ENCODE data around the gene TMEM218. TPM values are rescaled to one million over a fixed set of nuclear protein-coding genes. Genes with fewer than 3 reads are reported as not detected.

TMEM218 gene
- 10 to 100 TPM; 16.6 to 18.1 TPM for total RNA-seq

GRCh38 chr11:125111343-125112207, at the start of gene TMEM218:
TSS of gene TMEM218 (minus strand) at chr11:125111626. CDS start at chr11:125102241, 9,385 bp downstream.
- Mint-ChIP-seq H3K27me3 (no peaks in the 10 kb centered on the region), H3K36me3 (peaks cover 5% of the 10 kb centered on the region), H3K4me1 (peaks cover 22% of the 10 kb centered on the region), H3K27ac (peak within 1 kb of the TSS; percentile 91), H3K4me3 (peak within 1 kb of the TSS; percentile 92), H3K9me3 (peaks cover 7% of the 10 kb centered on the region)
- DNase-seq = peak; percentile 96

- Mint-ChIP-seq H3K27me3 (peaks cover 50% of the 10 kb centered on the region), H3K27ac (no peak overlapping the region)
- no peak for DNase-seq
These were observed 46.7 kb upstream of the TMEM218 start for GRCh38 chr11:125157953-125158680.

GRCh38 chr11:125157118-125157733, 45.8 kb upstream of the TMEM218 start:
- no peaks in the 10 kb centered on the region for H3K9me3 Mint-ChIP-seq
- H3K36me3 Mint-ChIP-seq = no peaks in the 10 kb centered on the region
- no peaks in the 10 kb centered on the region for H3K4me1 Mint-ChIP-seq
- no peak overlapping the region for H3K27ac Mint-ChIP-seq
- peaks cover 42% of the 10 kb centered on the region for H3K27me3 Mint-ChIP-seq
- DNase-seq = no peak
- no peak overlapping the region for H3K4me3 Mint-ChIP-seq

More at GRCh38 chr11:125157953-125158680, 46.7 kb upstream of the TMEM218 start:
- no peaks in the 10 kb centered on the region for H3K36me3 Mint-ChIP-seq
- no peaks in the 10 kb centered on the region for H3K4me1 Mint-ChIP-seq
- no peaks in the 10 kb centered on the region for H3K9me3 Mint-ChIP-seq
- H3K4me3 Mint-ChIP-seq = no peak overlapping the region

GRCh38 chr11:125156346-125157117, 45.1 kb upstream of the TMEM218 start:
- no peaks in the 10 kb centered on the region for H3K36me3 Mint-ChIP-seq
- no peaks in the 10 kb centered on the region for H3K9me3 Mint-ChIP-seq
- no peak for DNase-seq
- H3K27me3 Mint-ChIP-seq = peaks cover 42% of the 10 kb centered on the region
- no peak overlapping the region for H3K27ac Mint-ChIP-seq
- H3K4me3 Mint-ChIP-seq = no peak overlapping the region
- no peaks in the 10 kb centered on the region for H3K4me1 Mint-ChIP-seq

GRCh38 chr11:125155767-125156166, 44.3 kb upstream of the TMEM218 start:
- H3K36me3 Mint-ChIP-seq = no peaks in the 10 kb centered on the region
- H3K9me3 Mint-ChIP-seq = no peaks in the 10 kb centered on the region
- peaks cover 41% of the 10 kb centered on the region for H3K27me3 Mint-ChIP-seq
- no peak overlapping the region for H3K27ac Mint-ChIP-seq
- no peak overlapping the region for H3K4me3 Mint-ChIP-seq
- no peak for DNase-seq
- no peaks in the 10 kb centered on the region for H3K4me1 Mint-ChIP-seq

- Mint-ChIP-seq H3K4me1 (no peaks in the 10 kb centered on the region), H3K27ac (no peak overlapping the region), H3K27me3 (peaks cover 34% of the 10 kb centered on the region), H3K36me3 (no peaks in the 10 kb centered on the region), H3K4me3 (no peak overlapping the region), H3K9me3 (no peaks in the 10 kb centered on the region)
- no peak for DNase-seq
These were observed 43.6 kb upstream of the TMEM218 start for GRCh38 chr11:125155100-125155444.

GRCh38 chr11:125154378-125155099, 43.1 kb upstream of the TMEM218 start:
- Mint-ChIP-seq H3K27ac (no peak overlapping the region), H3K9me3 (no peaks in the 10 kb centered on the region), H3K4me3 (no peak overlapping the region), H3K4me1 (no peaks in the 10 kb centered on the region), H3K36me3 (no peaks in the 10 kb centered on the region), H3K27me3 (peaks cover 33% of the 10 kb centered on the region)
- DNase-seq = no peak

- H3K4me3 Mint-ChIP-seq = no peak overlapping the region
- no peaks in the 10 kb centered on the region for H3K9me3 Mint-ChIP-seq
- H3K27ac Mint-ChIP-seq = no peak overlapping the region
- H3K27me3 Mint-ChIP-seq = peaks cover 36% of the 10 kb centered on the region
- DNase-seq = no peak
- no peaks in the 10 kb centered on the region for H3K36me3 Mint-ChIP-seq
- H3K4me1 Mint-ChIP-seq = no peaks in the 10 kb centered on the region
These were observed 42.4 kb upstream of the TMEM218 start for GRCh38 chr11:125153837-125154236.

GRCh38 chr11:125148743-125149142, 37.3 kb upstream of the TMEM218 start:
- Mint-ChIP-seq H3K27ac (no peak overlapping the region), H3K4me1 (no peaks in the 10 kb centered on the region), H3K27me3 (peaks cover 7% of the 10 kb centered on the region), H3K4me3 (no peak overlapping the region), H3K36me3 (no peaks in the 10 kb centered on the region), H3K9me3 (no peaks in the 10 kb centered on the region)
- DNase-seq = no peak

GRCh38 chr11:125148011-125148410, 36.6 kb upstream of the TMEM218 start:
- Mint-ChIP-seq H3K36me3 (no peaks in the 10 kb centered on the region), H3K4me3 (no peak overlapping the region), H3K27ac (no peak overlapping the region), H3K27me3 (peaks cover 10% of the 10 kb centered on the region), H3K9me3 (no peaks in the 10 kb centered on the region), H3K4me1 (no peaks in the 10 kb centered on the region)
- no peak for DNase-seq

- DNase-seq = no peak
- H3K36me3 Mint-ChIP-seq = no peaks in the 10 kb centered on the region
- no peaks in the 10 kb centered on the region for H3K9me3 Mint-ChIP-seq
- no peaks in the 10 kb centered on the region for H3K4me1 Mint-ChIP-seq
- H3K4me3 Mint-ChIP-seq = no peak overlapping the region
- H3K27me3 Mint-ChIP-seq = peaks cover 11% of the 10 kb centered on the region
- H3K27ac Mint-ChIP-seq = no peak overlapping the region
These were observed 35.9 kb upstream of the TMEM218 start for GRCh38 chr11:125147280-125147679.

- Mint-ChIP-seq H3K27ac (no peak overlapping the region), H3K27me3 (peaks cover 21% of the 10 kb centered on the region), H3K4me1 (peaks cover 2% of the 10 kb centered on the region), H3K4me3 (no peak overlapping the region), H3K9me3 (no peaks in the 10 kb centered on the region), H3K36me3 (no peaks in the 10 kb centered on the region)
- DNase-seq = no peak
These were observed 34.8 kb upstream of the TMEM218 start for GRCh38 chr11:125146232-125146631.

GRCh38 chr11:125141686-125142535, 30.5 kb upstream of the TMEM218 start:
- H3K9me3 Mint-ChIP-seq = no peaks in the 10 kb centered on the region
- no peak overlapping the region for H3K27ac Mint-ChIP-seq
- no peak overlapping the region for H3K4me3 Mint-ChIP-seq

More at GRCh38 chr11:125141686-125142535, 30.5 kb upstream of the TMEM218 start:
- no peaks in the 10 kb centered on the region for H3K36me3 Mint-ChIP-seq
- H3K4me1 Mint-ChIP-seq = peaks cover 2% of the 10 kb centered on the region
- H3K27me3 Mint-ChIP-seq = peaks cover 42% of the 10 kb centered on the region
- DNase-seq = peak; percentile 53

Data from activated naive CD8-positive, alpha-beta T cell treated with anti-CD3 and anti-CD28 coated beads for 36 hours (primary cell).